Right hindlimb (tissue), 1 donor: ENCODE results near the gene PDF.
A peak's percentile ranks its signal among the peaks of the same experiment; 100 is the strongest.
"Not testable (repeated sequence)": the region's sequence is repeated elsewhere in the genome, so short reads cannot be mapped to it uniquely, and the experiment has no call there.

Source experiments
- DNase-seq: peaks from one replicate; pipeline ENCODE4 v3.0.0-alpha.2; 2018

The PDF gene

GRCh38 chr16:69330286-69331109 is at the start of gene PDF:
PDF (minus strand) TSS chr16:69330588; CDS start chr16:69330570, 18 bp downstream.
- peak; percentile 97 for DNase-seq

GRCh38 chr16:69378760-69379159 is 48.4 kb upstream of the PDF start:
- no peak for DNase-seq

- no peak for DNase-seq
Measured at GRCh38 chr16:69378036-69378435, 47.6 kb upstream of the PDF start.

GRCh38 chr16:69376393-69377059 is 46.1 kb upstream of the PDF start:
- DNase-seq = no peak

- DNase-seq = no peak
Measured at GRCh38 chr16:69373019-69373418, 42.6 kb upstream of the PDF start.

- no peak for DNase-seq
Measured at GRCh38 chr16:69371564-69371963, 41.2 kb upstream of the PDF start.

- DNase-seq = no peak
Measured at GRCh38 chr16:69368866-69369265, 38.5 kb upstream of the PDF start.

GRCh38 chr16:69367980-69368379 is 37.6 kb upstream of the PDF start:
- DNase-seq = no peak

- no peak for DNase-seq
Measured at GRCh38 chr16:69366431-69366830, 36.0 kb upstream of the PDF start.

GRCh38 chr16:69365901-69366300 is 35.5 kb upstream of the PDF start:
- DNase-seq = no peak

GRCh38 chr16:69364088-69364487 is 33.7 kb upstream of the PDF start:
- no peak for DNase-seq

- no peak for DNase-seq
Measured at GRCh38 chr16:69363281-69363717, 32.9 kb upstream of the PDF start.

- DNase-seq = not testable (repeated sequence)
Measured at GRCh38 chr16:69360070-69360469, 29.7 kb upstream of the PDF start.

GRCh38 chr16:69351309-69352027 is 21.1 kb upstream of the PDF start, which contains the start of gene TMED6:
TMED6 (minus strand) TSS chr16:69351786; CDS start chr16:69351753, 33 bp downstream.
- DNase-seq = no peak

- DNase-seq = no peak
Measured at GRCh38 chr16:69350536-69351133, 20.2 kb upstream of the PDF start.

GRCh38 chr16:69349536-69349935 is 19.1 kb upstream of the PDF start:
- DNase-seq = no peak

GRCh38 chr16:69348222-69348621 is 17.8 kb upstream of the PDF start:
- DNase-seq = no peak

- no peak for DNase-seq
Measured at GRCh38 chr16:69346683-69347082, 16.3 kb upstream of the PDF start.

GRCh38 chr16:69345923-69346322 is 15.5 kb upstream of the PDF start:
- no peak for DNase-seq

- DNase-seq = no peak
Measured at GRCh38 chr16:69344171-69344570, 13.8 kb upstream of the PDF start.

GRCh38 chr16:69340095-69340644 is 9.8 kb upstream of the PDF start:
- no peak for DNase-seq

GRCh38 chr16:69339289-69340094 is 9.1 kb upstream of the PDF start, which contains the start of the genes COG8 and NIP7:
COG8 (minus strand) TSS chr16:69339564; CDS start chr16:69339552, 12 bp downstream.
NIP7 (plus strand) TSS chr16:69339772; CDS start chr16:69339830, 58 bp downstream.
- peak; percentile 98 for DNase-seq
